Dedifferentiated amniotic fluid mesenchymal stem cell (primary cell): ENCODE data around the gene THRA.

Experiments
- DNase-seq: peaks from one replicate; pipeline ENCODE4 v3.0.0-alpha.2; 2016; ENCODE audit errors: extremely low spot score

The THRA gene

DNA sequence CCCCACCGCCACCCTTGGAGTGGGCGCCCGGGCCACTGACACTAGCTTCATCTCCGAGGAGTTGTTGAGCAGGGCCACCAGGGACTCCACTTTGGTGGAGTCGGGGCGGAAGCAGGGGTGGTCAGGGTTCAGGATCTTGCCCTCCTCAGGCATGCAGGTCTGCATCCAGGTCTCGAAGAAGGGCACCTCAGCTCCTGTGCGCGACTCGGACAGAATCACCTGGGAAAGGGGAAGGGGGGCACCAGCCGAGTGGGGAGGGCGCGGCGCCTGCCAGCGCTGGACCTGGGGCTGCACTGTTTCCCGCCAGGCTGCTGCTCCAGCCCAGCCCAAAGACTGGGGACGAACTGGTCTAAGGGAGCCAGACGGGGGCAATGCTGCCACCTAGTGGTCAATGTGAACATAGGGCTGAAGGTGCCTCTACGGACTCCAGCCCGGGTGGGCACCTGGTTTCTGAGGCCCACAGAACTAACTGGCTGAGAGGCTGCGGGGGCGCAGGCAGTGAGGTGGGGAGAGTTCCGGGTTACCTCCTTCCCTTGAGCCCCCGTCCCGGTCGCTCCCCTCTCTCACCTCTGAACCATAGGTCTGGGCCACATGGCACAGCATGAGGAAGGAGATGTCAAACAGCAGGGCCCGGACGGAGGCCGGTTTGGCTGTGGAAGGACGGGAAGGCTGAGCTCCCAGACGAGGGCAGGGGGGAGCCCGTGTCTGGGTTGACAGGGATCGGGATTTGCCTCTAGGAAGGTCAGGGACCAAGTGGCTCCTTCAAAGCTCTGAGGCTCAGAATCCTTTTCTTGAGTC, 35.8 kb upstream of the THRA start:
- peak; percentile 58 for DNase-seq

DNA sequence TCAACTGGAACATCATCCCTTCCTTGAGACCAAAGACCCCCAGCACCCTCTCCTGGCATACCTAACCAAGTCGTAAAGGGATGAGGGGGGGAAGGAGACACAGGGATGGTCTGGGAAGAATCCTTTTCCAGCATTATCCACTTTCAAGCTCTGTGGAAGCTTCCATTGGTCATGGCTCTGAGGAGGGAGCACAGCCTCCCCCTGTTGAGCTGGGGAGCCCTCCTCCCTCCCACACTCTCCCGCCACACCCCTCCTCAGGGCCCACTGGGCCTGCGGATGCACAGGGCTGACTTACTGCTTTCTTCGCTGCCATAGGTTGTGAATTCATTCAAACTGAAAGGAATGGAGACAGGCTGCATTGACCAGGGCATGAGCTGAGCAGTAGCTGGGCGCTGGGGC, 35.2 kb upstream of the THRA start:
- DNase-seq = no peak

- DNase-seq = no peak
Observed at GRCh38 chr17:40028595-40028994, 34.2 kb upstream of the THRA start.

DNA sequence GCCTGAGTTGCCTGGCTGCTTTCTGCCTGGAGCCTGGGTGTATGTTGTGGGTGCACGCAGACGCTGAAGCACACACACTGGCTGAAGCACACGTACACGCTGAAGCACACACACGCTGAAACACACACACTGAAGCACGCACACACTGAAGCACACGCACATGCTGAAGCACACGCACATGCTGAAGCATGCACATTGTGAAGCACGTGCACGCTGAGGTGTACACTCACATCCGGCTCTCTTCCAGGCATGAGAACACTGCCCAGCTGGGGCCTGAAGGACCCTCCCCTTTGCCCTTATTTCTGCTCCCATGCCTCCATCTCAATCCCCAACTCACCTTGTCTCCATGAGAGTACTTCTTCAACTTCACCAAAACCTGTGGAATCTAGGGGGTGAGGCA, 31.1 kb upstream of the THRA start:
- DNase-seq = no peak

GRCh38 chr17:40032322-40033320, 30.1 kb upstream of the THRA start:
- no peak for DNase-seq

GRCh38 chr17:40033339-40033738, 29.4 kb upstream of the THRA start:
- DNase-seq = no peak

DNA sequence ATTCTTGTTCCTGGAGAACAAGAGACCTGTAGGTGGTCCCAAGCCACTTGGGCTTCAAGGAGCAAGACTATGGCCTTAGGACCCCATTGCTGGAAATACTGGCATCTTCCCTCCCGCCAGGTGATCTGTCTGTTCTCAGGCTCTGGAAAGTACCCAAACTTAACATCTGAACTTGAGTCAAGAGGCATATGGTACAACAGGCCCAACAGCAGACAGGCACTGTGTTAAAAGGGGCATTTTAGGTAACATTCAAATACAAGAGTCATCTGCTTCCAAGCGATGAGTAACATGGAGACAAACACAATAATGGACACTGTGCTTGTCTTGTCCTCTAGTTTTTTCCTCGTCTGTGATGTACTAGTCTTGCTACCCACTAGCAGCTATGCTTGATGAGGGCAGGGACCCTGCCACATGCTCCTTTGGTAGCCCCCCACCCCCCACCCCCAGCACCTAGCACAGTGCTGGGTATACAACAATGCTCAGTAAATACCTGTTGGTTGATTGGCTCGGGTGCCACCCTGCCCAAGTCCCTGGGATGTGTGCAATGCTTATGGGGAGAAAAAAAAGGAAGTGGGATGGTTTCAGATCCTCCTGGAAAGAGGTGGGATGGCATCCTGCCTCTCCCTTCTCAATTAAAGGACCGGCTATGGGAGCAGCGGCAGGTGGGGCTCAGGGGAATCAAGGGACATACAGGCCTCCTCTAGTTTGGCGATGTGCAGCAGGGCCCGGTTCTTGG, 28.2 kb upstream of the THRA start:
- no peak for DNase-seq

DNA sequence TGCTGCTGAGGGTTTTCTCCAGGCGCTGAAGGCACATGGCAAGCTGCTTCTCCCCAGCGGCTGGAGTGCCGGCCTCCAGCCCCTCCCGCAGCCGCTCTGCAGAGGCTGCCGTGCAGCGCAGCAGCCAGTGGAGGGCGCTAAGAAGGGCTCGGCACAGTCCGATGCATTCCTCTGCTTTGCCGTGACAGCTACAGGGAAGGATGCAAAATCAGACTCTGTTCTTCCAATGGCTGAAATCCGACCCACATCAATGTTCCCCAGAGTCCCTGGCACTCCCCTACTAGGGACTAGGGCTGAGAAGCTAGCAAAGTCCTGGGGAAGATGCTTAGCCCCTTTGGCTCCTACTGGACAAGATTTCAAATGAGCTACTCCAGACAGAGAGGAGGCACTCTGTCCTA, 27.6 kb upstream of the THRA start:
- DNase-seq = no peak

GRCh38 chr17:40038882-40039513, 23.8 kb upstream of the THRA start:
- DNase-seq = peak; percentile 83

DNA sequence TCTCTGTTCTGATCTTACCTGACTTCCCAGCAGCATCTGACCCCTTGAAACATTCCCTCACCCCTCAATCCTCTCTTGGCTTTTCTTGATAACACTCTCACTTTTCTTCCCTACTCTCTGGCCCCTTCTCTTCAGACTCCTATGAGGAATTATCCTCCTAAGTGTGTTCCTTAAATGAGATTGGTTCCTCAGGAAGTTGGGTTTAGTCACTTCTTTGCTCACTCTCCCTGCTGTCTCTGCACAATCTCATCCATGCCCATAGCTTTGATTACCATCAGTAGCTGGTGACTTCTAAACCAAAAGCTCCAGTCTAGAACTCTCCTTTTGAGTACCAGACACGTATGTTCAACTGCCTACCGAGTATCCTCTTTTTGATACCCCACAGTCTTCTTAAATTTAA, 21.6 kb upstream of the THRA start:
- no peak for DNase-seq

- no peak for DNase-seq
Observed at GRCh38 chr17:40056379-40057015, 6.3 kb upstream of the THRA start.

- no peak for DNase-seq
Observed at GRCh38 chr17:40058186-40058784, 4.5 kb upstream of the THRA start.

- DNase-seq = no peak
Observed at GRCh38 chr17:40058865-40059264, 3.9 kb upstream of the THRA start.

DNA sequence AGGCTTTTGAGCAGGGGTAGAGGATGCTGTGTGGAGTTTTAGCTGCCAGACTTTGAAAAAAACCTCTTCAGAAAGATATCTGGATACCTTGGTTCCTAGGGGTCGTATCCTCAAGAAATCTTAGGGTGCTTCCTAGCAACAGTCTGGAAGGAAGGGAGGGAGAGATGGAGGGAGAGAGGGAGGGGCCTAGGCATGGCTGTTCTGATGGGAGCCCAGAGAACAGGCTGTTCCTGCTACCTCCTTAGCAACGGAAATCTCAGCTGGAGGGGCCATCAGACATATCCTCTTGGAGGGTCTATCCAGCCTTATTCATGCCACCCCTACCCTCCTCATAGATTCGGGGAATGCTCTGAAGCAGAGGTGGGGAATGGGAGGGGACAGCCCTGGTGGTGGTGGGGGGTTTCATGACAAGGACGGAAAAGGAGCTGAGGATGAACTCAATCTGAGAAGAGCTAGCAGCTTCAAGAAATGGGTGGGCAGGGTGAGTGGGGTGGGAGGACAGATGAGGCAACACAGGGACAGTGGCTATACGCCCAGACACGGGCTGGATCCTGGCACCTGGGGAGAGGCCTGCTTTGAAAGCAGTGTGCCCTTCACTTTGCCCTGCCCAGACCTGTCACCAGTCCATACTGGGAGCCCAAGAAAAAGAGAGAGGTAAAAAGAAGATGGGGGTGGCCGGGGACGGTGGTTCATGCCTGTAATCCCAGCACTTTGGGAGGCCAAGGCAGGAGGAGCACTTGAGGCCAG, 2.9 kb upstream of the THRA start:
- DNase-seq = no peak

- DNase-seq = no peak
Observed at GRCh38 chr17:40060887-40061608, 1.7 kb upstream of the THRA start.

- DNase-seq = no peak
Observed at GRCh38 chr17:40061609-40062038, 1.1 kb upstream of the THRA start.

- DNase-seq = no peak
Observed at GRCh38 chr17:40063187-40063771, 514 bp downstream of the THRA start.

DNA sequence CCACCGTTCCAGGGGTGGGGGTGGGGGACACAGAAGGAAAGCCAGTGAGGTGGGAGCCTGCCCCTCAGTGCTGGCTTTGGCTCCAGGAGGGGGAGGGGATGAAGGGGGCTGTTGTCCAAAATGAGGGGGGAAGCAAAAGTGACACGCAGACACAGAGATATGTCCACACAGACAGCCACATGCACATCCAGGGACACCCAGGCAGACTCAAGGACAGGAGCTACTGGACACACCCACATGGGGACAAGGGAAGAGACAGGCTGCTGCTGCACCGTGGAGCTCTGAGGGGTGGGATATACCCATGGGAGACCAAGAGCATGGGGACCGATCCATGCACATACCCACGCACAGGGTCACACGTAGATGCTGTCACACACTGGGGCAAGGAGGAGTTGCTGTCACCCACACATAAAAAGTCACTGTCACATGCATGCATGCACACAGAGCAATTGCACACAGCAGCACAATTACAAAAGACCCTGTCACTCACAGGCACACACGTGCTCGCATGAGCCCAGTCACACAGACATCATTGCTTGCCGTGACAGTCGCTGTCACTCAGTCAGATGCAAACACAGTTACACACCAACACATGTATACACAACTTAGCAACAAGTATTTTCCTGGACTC, 1.3 kb downstream of the THRA start:
- DNase-seq = no peak
